HepG2 (cell line): Measurements from ENCODE around the gene NOS1AP. TPM values are rescaled to one million over a fixed set of nuclear protein-coding genes. Genes with fewer than 3 reads are reported as not detected.
A peak's percentile ranks its signal among the peaks of the same experiment; 100 is the strongest.

Experiments used
- EP300 ChIP-seq, 3 experiments: sonication (generic) in 1 of 3; formaldehyde crosslinking in 1 of 3; IDR thresholded peaks; 2 replicates each; pipeline versions ENCODE4 v1.5.1 to v1.6.1; 2011 to 2020; ENCODE audit warnings: low read depth in 2 of 3, low read length in 2 of 3, borderline replicate concordance in 1 of 3, improper control_type of control experiment in 1 of 3, mild to moderate bottlenecking in 1 of 3, missing genetic modification reagents in 1 of 3, moderate library complexity in 1 of 3
- HNF4A ChIP-seq: sonication (generic); formaldehyde crosslinking; IDR thresholded peaks from 2 replicates; pipeline ENCODE4 v1.4.0; 2020; ENCODE audit warnings: missing genetic modification reagents
- JUND ChIP-seq: sonication (generic); formaldehyde crosslinking; IDR thresholded peaks from 2 replicates; pipeline ENCODE4 v1.8.0; 2022; ENCODE audit warnings: mild to moderate bottlenecking, missing genetic modification reagents
- MAX ChIP-seq: IDR thresholded peaks from 2 replicates; pipeline ENCODE4 v1.6.1; 2012; ENCODE audit warnings: inconsistent platforms
- PHF21A ChIP-seq: sonication (generic); formaldehyde crosslinking; IDR thresholded peaks from 2 replicates; pipeline ENCODE4 v1.5.0; 2020; ENCODE audit warnings: mild to moderate bottlenecking, missing genetic modification reagents
- PLSCR1 ChIP-seq: sonication (generic); formaldehyde crosslinking; IDR thresholded peaks from 2 replicates; pipeline ENCODE4 v1.5.0; 2020; ENCODE audit warnings: missing genetic modification reagents, mild to moderate bottlenecking, borderline replicate concordance
- SP5 ChIP-seq: IDR thresholded peaks from 2 replicates; pipeline ENCODE4 v1.6.1; 2016; ENCODE audit warnings: low read depth, borderline replicate concordance
- ZBTB20 ChIP-seq: sonication (generic); formaldehyde crosslinking; IDR thresholded peaks from 2 replicates; pipeline ENCODE4 v1.8.1; 2023; ENCODE audit warnings: missing genetic modification reagents, low read depth, mild to moderate bottlenecking, borderline replicate concordance
- ZNF510 ChIP-seq: sonication (generic); formaldehyde crosslinking; IDR thresholded peaks from 2 replicates; pipeline ENCODE4 v1.4.0; 2020; ENCODE audit warnings: low read depth, mild to moderate bottlenecking, missing genetic modification reagents
- ZNF646 ChIP-seq: sonication (generic); formaldehyde crosslinking; IDR thresholded peaks from 2 replicates; pipeline ENCODE4 v1.9.0; 2021; ENCODE audit warnings: mild to moderate bottlenecking, missing genetic modification reagents
- polyA plus RNA-seq, 8 experiments: library from polyadenylated mRNA; depleted of rRNA in 3 of 8; stranded (reverse) in 7 of 8; unstranded in 1 of 8; fragments of >200 nt; fragmentation: Illumina TruSeq in 4 of 8; extraction: Trizol in 4 of 8; gene quantifications; 2 replicates each; pipeline versions ENCODE4 v1.2.1 to v1.2.3, GENCODE V29; 2011 to 2016; ENCODE audit warnings: low read depth in 4 of 8, missing spikeins in 1 of 8, mixed read lengths in 1 of 8; ENCODE audit not compliant: insufficient read depth in 1 of 8
- total RNA-seq, 5 experiments: library from RNA; depleted of rRNA; stranded (reverse); fragments of >200 nt; fragmentation: Illumina TruSeq; extraction: Trizol; gene quantifications; 2 replicates each; pipeline ENCODE4 v1.2.3, GENCODE V29; 2016; ENCODE audit warnings: low read depth in 1 of 5
- TF ChIP-seq, protein P1 (sequence below): fragments of 450-650 bp; IDR thresholded peaks from 2 replicates; pipeline ENCODE4 v1.6.1; 2017; ENCODE audit warnings: mild to moderate bottlenecking
- TF ChIP-seq, protein P2 (sequence below): sonication (generic); formaldehyde crosslinking; IDR thresholded peaks from 2 replicates; pipeline ENCODE4 v1.5.0; 2020; ENCODE audit warnings: missing genetic modification reagents, mild to moderate bottlenecking, borderline replicate concordance
- TF ChIP-seq, protein P3 (sequence below): sonication (generic); formaldehyde crosslinking; IDR thresholded peaks from 2 replicates; pipeline ENCODE4 v1.8.0; 2022; ENCODE audit warnings: missing genetic modification reagents, mild to moderate bottlenecking, borderline replicate concordance
- TF ChIP-seq, protein P4 (sequence below): sonication (generic); formaldehyde crosslinking; IDR thresholded peaks from 2 replicates; pipeline ENCODE4 v1.4.0; 2020; ENCODE audit warnings: missing genetic modification reagents
- TF ChIP-seq, protein P5 (sequence below): sonication (generic); formaldehyde crosslinking; IDR thresholded peaks from 2 replicates; pipeline ENCODE4 v1.8.1; 2023; ENCODE audit warnings: mild to moderate bottlenecking, moderate library complexity, missing genetic modification reagents

The NOS1AP gene
- total and polyA plus RNA-seq, 2 of the 13 experiments (the other 11 are each of a cell fraction or from before 2014, with no cell fraction given), result 2.0 to 3.3 TPM

- TF ChIP-seq PLSCR1, result no peak
- TF ChIP-seq HNF4A, result peak; percentile 59
- no peak for TF ChIP-seq ZNF646 (CRISPR knock-in tag)
- no peak for TF ChIP-seq PHF21A (CRISPR knock-in tag)
- TF ChIP-seq SP5 (CRISPR knock-in tag), result no peak
- TF ChIP-seq, protein P1, sequence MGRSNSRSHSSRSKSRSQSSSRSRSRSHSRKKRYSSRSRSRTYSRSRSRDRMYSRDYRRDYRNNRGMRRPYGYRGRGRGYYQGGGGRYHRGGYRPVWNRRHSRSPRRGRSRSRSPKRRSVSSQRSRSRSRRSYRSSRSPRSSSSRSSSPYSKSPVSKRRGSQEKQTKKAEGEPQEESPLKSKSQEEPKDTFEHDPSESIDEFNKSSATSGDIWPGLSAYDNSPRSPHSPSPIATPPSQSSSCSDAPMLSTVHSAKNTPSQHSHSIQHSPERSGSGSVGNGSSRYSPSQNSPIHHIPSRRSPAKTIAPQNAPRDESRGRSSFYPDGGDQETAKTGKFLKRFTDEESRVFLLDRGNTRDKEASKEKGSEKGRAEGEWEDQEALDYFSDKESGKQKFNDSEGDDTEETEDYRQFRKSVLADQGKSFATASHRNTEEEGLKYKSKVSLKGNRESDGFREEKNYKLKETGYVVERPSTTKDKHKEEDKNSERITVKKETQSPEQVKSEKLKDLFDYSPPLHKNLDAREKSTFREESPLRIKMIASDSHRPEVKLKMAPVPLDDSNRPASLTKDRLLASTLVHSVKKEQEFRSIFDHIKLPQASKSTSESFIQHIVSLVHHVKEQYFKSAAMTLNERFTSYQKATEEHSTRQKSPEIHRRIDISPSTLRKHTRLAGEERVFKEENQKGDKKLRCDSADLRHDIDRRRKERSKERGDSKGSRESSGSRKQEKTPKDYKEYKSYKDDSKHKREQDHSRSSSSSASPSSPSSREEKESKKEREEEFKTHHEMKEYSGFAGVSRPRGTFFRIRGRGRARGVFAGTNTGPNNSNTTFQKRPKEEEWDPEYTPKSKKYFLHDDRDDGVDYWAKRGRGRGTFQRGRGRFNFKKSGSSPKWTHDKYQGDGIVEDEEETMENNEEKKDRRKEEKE, result no peak
- no peak for TF ChIP-seq JUND (CRISPR knock-in tag)
- TF ChIP-seq, protein P2, sequence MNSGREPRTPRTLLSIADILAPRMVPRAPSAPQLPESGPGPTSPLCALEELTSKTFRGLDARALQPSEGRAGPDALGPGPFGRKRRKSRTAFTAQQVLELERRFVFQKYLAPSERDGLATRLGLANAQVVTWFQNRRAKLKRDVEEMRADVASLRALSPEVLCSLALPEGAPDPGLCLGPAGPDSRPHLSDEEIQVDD (CRISPR knock-in tag), result no peak
- TF ChIP-seq ZNF510 (CRISPR knock-in tag), result no peak
- TF ChIP-seq, protein P3, sequence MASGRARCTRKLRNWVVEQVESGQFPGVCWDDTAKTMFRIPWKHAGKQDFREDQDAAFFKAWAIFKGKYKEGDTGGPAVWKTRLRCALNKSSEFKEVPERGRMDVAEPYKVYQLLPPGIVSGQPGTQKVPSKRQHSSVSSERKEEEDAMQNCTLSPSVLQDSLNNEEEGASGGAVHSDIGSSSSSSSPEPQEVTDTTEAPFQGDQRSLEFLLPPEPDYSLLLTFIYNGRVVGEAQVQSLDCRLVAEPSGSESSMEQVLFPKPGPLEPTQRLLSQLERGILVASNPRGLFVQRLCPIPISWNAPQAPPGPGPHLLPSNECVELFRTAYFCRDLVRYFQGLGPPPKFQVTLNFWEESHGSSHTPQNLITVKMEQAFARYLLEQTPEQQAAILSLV, result no peak
- no peak for TF ChIP-seq ZBTB20 (CRISPR knock-in tag)
- TF ChIP-seq MAX, result 0 out of 2 replicates have a peak, but pooled peaks have one; percentile 6
- no peak for TF ChIP-seq EP300 (IDR thresholded peaks at IDR 0.05; ENCODE audit: low read depth in 2 of 2, low read length in 2 of 2)
- peak; percentile 39 for TF ChIP-seq EP300 (CRISPR knock-in tag; IDR thresholded peaks at IDR 0.05; ENCODE audit: borderline replicate concordance)
- TF ChIP-seq, protein P4, sequence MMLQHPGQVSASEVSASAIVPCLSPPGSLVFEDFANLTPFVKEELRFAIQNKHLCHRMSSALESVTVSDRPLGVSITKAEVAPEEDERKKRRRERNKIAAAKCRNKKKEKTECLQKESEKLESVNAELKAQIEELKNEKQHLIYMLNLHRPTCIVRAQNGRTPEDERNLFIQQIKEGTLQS, result peak; percentile 56; the same call in 1 of the 2 replicates
- TF ChIP-seq, protein P5, sequence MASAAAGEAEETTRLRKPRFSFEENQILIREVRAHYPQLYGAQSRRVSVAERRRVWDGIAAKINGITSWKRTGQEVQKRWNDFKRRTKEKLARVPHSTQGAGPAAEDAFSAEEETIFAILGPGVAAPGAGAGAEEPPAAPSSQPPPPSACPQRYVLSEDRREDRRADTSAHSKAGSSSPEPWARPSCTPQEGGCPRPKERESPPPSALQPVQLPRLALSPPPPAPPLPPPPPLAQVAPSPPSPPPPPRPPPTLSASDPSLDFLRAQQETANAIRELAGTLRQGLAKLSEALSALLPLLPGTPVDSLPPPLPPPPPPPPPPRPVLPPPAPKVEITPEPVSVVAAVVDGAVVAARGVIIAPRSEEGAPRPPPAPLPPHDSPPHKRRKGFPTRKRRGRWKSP (CRISPR knock-in tag), result no peak; the same call in 1 of the 2 replicates
These were observed 75.4 kb downstream of the NOS1AP start (continued) for GRCh38 chr1:162144853-162145252.
